ENCODE measurements around the gene NGEF. TPM values are rescaled to one million over a fixed set of nuclear protein-coding genes. Genes with fewer than 3 reads are reported as not detected.
A peak's percentile ranks its signal among the peaks of the same experiment; 100 is the strongest.

Gene NGEF
- total and polyA plus RNA-seq, 9 of the 15 experiments (the other 6 are each of a cell fraction or from before 2014, with no cell fraction given) = 0.07 to 0.17 (median 0.09) TPM; not detected in 6

DNA sequence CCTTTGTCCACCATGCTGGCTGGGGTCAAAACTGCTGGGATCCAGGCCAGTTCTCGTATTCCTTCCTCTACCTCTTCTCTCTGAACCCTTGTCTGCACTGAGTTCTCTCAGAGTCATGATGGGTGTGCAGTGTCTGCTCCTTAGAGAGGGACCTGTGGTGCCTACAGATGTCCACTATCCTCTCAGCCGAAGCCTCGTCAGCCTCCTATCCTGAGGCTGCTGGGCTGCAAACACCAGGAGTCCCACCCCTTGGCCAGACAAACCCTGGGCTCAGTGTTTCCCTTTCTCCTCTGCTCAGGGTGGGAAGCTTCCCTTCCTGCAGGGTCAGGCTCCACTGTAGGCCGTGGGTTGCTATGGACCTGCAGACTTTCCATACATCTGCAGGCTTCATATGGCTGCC is 49.4 kb upstream of the NGEF start:
- DNase-seq (ENCODE audit: extremely low read depth in 1 of 4, low spot score in 3 of 4) (no peak), FAIRE-seq (no peak), ATAC-seq (no peak)
- POLR2A ChIA-PET = no interaction called here
- H3K9me3 ChIP-seq (replicated peaks; ENCODE audit: control insufficient read depth, insufficient read depth, low read depth, low read length) = no peaks in the 10 kb centered on the region
- in situ Hi-C loops (cut with MboI) = no loop called here
- H2AFZ ChIP-seq (ENCODE audit: low read depth, low read length) = 0 out of 2 replicates have a peak overlapping the region, but pooled peaks have one; percentile 9
- intact Hi-C loops (cut with micrococcal nuclease) = no loop called here
- CTCF ChIA-PET (ENCODE audit: low intra/inter-chr PET ratio) = no interaction called here
- no TSS peak for BruUV-seq (replicated peaks)
- 73% methylated on average over 4 of the region's 4 CpGs for WGBS (ENCODE audit: insufficient coverage, low coverage, missing lambda C conversion rate)
- H3K27ac ChIP-seq (ENCODE audit: extremely low read depth, low read depth, low read length) = no peak overlapping the region
- no peaks in the 10 kb centered on the region for H4K20me1 ChIP-seq (replicated peaks; ENCODE audit: control insufficient read depth, insufficient read depth, low read length)
- no peaks in the 10 kb centered on the region for H3K27me3 ChIP-seq (ENCODE audit: control insufficient read depth in 2 of 2, insufficient read depth in 2 of 2, low read length in 2 of 2)
- H3K79me2 ChIP-seq (ENCODE audit: control insufficient read depth, insufficient read depth, low read length) = no peaks in the 10 kb centered on the region; the same call in 2 of the 3 replicates
- H3K4me1 ChIP-seq (replicated peaks in 1 of 2; ENCODE audit: control insufficient read depth in 2 of 2, insufficient read depth in 2 of 2, low read length in 2 of 2) = peaks cover 13 to 48% of the 10 kb centered on the region in 2 experiments; a peak in 4 of 5 replicates
- TF ChIP-seq HSF4 (CRISPR knock-in tag; IDR thresholded peaks at IDR 0.05; ENCODE audit: borderline replicate concordance) = no peak
- TF ChIP-seq, protein P1, sequence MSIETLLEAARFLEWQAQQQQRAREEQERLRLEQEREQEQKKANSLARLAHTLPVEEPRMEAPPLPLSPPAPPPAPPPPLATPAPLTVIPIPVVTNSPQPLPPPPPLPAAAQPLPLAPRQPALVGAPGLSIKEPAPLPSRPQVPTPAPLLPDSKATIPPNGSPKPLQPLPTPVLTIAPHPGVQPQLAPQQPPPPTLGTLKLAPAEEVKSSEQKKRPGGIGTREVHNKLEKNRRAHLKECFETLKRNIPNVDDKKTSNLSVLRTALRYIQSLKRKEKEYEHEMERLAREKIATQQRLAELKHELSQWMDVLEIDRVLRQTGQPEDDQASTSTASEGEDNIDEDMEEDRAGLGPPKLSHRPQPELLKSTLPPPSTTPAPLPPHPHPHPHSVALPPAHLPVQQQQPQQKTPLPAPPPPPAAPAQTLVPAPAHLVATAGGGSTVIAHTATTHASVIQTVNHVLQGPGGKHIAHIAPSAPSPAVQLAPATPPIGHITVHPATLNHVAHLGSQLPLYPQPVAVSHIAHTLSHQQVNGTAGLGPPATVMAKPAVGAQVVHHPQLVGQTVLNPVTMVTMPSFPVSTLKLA (conservative IDR thresholded peaks at IDR 0.05) = no peak
- TF ChIP-seq HNRNPLL (IDR thresholded peaks at IDR 0.05; ENCODE audit: low read depth, low read length, poor library complexity, severe bottlenecking) = no peak
- TF ChIP-seq HDAC6 (IDR thresholded peaks at IDR 0.05; ENCODE audit: low read depth, low read length) = no peak
- no peak for TF ChIP-seq CBX5 (IDR thresholded peaks at IDR 0.05; ENCODE audit: borderline replicate concordance, low read depth)
- TF ChIP-seq, protein P2, sequence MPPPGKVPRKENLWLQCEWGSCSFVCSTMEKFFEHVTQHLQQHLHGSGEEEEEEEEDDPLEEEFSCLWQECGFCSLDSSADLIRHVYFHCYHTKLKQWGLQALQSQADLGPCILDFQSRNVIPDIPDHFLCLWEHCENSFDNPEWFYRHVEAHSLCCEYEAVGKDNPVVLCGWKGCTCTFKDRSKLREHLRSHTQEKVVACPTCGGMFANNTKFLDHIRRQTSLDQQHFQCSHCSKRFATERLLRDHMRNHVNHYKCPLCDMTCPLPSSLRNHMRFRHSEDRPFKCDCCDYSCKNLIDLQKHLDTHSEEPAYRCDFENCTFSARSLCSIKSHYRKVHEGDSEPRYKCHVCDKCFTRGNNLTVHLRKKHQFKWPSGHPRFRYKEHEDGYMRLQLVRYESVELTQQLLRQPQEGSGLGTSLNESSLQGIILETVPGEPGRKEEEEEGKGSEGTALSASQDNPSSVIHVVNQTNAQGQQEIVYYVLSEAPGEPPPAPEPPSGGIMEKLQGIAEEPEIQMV (tag; conservative IDR thresholded peaks at IDR 0.05; ENCODE audit: low read depth) = no peak
- no peak for TF ChIP-seq CREB1 (IDR thresholded peaks at IDR 0.05)
- no peak for TF ChIP-seq CREB1 (CRISPR knock-in tag; IDR thresholded peaks at IDR 0.05)
- no peak for TF ChIP-seq SREBF1 (IDR thresholded peaks at IDR 0.05; ENCODE audit: borderline replicate concordance, low read depth, low read length)
- TF ChIP-seq SRF (CRISPR knock-in tag; IDR thresholded peaks at IDR 0.05) = no peak
- TF ChIP-seq, protein P3, sequence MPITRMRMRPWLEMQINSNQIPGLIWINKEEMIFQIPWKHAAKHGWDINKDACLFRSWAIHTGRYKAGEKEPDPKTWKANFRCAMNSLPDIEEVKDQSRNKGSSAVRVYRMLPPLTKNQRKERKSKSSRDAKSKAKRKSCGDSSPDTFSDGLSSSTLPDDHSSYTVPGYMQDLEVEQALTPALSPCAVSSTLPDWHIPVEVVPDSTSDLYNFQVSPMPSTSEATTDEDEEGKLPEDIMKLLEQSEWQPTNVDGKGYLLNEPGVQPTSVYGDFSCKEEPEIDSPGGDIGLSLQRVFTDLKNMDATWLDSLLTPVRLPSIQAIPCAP (CRISPR knock-in tag; IDR thresholded peaks at IDR 0.05; ENCODE audit: borderline replicate concordance) = no peak
- H3K9ac ChIP-seq (ENCODE audit: insufficient read depth in 1 of 2, low read depth in 2 of 2, low read length in 2 of 2) = peak overlapping the region in 1 of 2 experiments; percentile 68; a peak in 2 of 4 replicates
- no peaks in the 10 kb centered on the region for H3K9me1 ChIP-seq (ENCODE audit: control insufficient read depth, insufficient read depth, low read length)
- no peaks in the 10 kb centered on the region for H3K36me3 ChIP-seq (ENCODE audit: control insufficient read depth, insufficient read depth, low read length)
- no peak overlapping the region for H3K4me3 ChIP-seq
- no peak overlapping the region for H3K4me2 ChIP-seq (ENCODE audit: insufficient read depth, low read length)

Data from K562 (cell line).